Activated CD4-positive, alpha-beta T cell treated with anti-CD3 and anti-CD28 coated beads, Interleukin-2, amount 50 U/mL, for 24 hours (primary cell): ENCODE measurements around the gene KIF15.

Source experiments
- DNase-seq, 2 donors: peaks; one replicate each; pipeline ENCODE4 v3.0.0-alpha.2; 2020; ENCODE audit warnings: low read depth in 1 of 2, low spot score in 1 of 2

The KIF15 gene, protein sequence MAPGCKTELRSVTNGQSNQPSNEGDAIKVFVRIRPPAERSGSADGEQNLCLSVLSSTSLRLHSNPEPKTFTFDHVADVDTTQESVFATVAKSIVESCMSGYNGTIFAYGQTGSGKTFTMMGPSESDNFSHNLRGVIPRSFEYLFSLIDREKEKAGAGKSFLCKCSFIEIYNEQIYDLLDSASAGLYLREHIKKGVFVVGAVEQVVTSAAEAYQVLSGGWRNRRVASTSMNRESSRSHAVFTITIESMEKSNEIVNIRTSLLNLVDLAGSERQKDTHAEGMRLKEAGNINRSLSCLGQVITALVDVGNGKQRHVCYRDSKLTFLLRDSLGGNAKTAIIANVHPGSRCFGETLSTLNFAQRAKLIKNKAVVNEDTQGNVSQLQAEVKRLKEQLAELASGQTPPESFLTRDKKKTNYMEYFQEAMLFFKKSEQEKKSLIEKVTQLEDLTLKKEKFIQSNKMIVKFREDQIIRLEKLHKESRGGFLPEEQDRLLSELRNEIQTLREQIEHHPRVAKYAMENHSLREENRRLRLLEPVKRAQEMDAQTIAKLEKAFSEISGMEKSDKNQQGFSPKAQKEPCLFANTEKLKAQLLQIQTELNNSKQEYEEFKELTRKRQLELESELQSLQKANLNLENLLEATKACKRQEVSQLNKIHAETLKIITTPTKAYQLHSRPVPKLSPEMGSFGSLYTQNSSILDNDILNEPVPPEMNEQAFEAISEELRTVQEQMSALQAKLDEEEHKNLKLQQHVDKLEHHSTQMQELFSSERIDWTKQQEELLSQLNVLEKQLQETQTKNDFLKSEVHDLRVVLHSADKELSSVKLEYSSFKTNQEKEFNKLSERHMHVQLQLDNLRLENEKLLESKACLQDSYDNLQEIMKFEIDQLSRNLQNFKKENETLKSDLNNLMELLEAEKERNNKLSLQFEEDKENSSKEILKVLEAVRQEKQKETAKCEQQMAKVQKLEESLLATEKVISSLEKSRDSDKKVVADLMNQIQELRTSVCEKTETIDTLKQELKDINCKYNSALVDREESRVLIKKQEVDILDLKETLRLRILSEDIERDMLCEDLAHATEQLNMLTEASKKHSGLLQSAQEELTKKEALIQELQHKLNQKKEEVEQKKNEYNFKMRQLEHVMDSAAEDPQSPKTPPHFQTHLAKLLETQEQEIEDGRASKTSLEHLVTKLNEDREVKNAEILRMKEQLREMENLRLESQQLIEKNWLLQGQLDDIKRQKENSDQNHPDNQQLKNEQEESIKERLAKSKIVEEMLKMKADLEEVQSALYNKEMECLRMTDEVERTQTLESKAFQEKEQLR (N-terminal part only)

DNA sequence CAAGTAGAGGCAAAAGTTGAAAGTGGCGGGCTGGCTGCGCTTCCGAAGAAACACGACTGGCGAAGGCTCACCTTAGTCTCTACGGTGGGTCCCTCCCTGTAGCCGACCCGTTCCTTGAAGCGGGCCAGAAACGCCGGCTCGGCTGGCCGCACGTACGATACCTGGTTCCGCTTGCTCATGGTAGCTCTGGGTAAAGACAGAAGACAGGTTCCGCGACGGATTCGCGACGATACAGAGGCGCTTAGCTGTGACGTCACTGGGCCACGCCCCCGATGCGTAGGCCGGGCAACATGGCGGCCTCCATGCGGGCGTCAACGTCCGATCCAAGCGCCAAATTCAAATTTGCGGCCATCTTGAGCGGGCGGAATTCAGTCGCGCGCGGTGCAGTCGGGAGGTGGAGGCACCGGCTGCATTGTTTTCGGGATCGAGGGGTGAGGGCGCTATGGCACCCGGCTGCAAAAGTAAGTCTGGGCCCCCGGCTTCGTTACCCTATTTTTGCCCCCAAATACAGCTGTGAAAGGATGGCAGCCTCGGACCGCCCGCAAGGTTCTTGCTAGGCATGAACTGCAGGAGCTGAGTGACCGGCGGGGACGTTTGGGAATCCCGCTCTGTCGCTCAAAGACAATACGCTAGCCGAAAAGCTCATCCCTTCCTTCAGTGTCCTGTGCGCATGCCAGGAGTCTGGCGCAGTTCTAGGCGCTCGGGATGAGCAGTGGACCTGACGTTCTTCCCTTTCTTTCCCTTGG lies at the start of gene KIF15, which contains the start of gene KIAA1143:
TSS of gene KIF15 (plus strand) at position 371 of the 746 bp plus-strand sequence. CDS start at position 443, 72 bp downstream.
TSS of gene KIAA1143 (minus strand) at position 196 of the 746 bp plus-strand sequence. CDS start at position 179, 17 bp downstream.
- peak; percentile 97 to 99 for DNase-seq

DNA sequence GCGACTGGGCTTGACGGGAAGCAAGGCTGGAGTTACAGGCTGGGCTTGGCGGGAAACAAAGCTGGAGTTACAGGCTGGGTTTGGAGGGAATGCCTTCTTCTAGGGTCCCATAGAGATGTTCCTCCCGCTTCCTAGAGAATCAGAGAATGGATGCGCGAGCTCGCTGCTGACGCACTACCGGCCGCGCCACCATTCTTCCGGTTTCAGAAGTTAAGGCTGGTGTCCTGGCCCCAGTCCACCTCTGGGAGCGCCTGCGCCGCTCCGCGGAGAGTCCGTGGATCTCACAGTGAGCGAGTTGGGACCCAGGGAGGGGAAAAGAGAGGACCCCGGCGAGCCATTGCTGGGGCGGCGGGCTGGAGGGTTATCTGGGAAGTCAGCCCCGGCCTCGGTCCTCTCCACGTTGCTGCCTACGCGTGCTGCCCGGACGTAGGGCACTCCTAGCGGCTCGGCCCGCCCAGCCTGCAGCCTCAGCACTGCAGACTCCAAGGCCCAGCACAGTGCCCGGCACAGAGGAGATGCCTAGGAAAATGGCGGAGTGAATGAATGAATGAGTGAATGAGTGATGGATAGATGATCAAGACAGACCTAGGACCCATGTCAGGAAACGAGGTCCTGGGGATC lies 49.0 kb upstream of the KIF15 start, which contains the start of gene ZNF502:
TSS of gene ZNF502 (plus strand) at position 206 of the 621 bp plus-strand sequence. CDS start 7,602 bp downstream, outside the sequence.
- peak; percentile 21 to 63 for DNase-seq

DNA sequence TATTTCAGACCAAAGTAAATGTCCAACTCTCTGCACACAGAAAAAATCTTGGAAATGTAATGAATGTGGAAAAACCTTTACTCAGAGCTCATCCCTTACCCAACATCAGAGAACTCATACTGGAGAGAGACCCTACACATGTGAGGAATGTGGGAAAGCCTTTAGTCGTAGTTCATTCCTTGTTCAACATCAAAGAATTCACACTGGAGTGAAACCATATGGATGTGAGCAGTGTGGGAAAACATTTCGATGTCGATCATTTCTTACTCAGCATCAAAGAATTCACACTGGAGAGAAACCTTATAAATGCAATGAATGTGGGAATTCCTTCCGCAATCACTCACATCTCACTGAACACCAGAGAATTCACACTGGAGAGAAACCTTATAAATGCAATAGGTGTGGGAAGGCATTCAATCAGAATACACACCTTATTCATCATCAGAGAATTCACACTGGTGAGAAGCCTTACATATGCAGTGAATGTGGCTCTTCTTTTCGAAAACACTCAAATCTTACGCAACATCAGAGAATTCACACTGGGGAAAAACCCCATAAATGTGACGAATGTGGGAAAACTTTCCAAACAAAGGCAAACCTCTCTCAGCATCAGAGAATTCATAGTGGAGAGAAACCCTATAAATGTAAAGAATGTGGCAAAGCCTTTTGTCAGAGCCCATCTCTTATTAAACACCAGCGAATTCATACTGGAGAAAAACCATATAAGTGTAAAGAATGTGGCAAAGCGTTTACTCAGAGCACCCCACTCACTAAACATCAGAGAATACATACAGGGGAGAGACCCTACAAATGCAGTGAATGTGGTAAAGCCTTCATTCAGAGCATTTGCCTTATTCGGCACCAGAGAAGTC lies 40.1 kb upstream of the KIF15 start:
- DNase-seq = no peak

DNA sequence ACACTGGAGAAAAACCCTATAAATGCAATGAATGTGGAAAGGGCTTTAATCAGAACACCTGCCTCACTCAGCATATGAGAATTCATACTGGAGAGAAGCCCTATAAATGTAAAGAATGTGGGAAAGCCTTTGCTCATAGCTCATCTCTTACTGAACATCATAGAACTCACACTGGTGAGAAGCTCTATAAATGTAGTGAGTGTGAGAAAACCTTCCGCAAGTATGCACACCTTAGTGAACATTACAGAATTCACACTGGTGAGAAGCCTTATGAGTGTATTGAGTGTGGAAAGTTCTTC lies 39.5 kb upstream of the KIF15 start:
- DNase-seq = no peak

DNA sequence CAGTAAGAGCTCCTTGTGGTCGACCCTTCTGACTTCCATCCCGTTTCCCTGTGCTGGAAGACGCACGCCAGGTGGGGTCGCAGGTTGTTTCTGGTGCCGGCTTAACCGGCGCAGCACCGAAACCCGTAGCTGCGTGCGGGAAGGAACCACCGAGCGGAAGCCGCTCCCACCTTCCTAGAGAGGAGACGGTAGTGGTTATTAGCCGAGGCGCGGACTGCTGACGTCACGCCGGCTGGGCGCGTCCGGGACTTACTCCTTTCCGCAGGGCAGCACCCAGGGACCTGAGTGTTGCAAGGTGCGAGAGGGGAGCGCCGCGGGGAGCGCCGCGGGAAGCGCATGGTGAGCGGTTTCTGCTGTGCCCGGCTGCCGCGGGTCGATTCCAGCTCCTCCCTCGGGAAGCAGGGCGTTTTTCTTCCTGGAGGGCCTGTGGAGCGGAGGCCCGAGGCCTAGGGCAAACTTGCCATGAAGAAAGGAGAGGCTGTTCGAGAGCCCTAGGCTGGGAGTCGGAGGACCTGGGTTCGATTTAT lies 32.1 kb upstream of the KIF15 start, which contains the start of gene ZNF501:
TSS of gene ZNF501 (plus strand) at position 252 of the 527 bp plus-strand sequence. CDS start 4,787 bp downstream, outside the sequence.
- peak; percentile 67 to 87 for DNase-seq

DNA sequence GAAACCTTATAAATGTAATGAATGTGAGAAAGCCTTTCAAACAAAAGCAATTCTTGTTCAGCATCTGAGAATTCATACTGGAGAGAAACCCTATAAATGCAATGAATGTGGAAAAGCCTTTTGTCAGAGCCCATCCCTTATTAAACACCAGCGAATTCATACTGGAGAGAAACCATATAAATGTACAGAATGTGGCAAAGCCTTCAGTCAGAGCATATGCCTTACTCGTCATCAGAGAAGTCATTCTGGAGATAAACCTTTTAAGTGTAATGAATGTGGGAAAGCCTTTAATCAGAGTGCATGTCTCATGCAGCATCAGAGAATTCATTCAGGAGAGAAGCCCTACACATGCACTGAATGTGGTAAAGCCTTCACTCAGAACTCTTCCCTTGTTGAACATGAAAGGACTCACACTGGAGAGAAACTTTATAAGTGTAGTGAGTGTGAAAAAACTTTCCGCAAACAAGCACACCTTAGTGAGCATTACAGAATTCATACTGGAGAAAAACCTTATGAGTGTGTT lies 26.9 kb upstream of the KIF15 start:
- no peak for DNase-seq

DNA sequence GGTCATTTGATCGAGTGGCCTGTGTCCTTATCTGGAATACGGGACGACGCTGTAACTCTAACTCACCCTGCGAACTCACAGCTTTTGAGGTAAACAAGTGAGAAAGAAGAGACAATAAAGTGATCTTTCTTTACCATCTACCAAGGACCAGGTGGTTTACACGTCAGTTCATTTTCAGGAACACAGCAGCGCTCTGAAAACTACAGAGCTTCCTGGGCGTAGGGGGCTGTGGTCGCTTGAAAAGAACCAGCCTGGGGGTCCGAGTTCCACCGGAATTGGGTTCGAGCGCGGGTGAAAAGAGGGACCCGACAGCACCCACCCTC lies 532 bp upstream of the KIF15 start:
- no peak for DNase-seq

DNA sequence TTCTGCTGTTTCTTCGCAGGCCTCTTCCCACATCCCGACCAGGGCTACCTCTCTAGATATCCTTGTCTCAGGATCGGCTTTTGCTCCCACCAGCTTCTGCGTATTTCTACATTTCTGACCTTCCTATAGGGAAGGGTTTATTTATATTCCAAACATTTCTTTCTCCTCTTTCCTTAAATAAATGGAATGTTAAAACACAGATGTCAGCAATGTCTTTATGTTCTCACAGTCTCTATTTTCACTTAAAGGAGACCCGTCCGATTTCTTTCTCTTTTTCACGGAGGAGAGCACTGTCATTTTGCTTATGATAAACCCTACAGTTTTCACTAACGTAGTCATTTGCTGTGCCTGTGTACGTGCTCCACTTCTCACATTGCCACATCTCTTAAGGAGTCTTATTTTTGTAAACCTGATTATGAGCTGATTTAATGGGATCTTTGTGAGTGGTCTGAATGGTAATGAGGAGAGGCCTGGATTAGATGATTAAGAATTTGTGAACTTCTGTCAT lies 630 bp downstream of the KIF15 start:
- no peak for DNase-seq

DNA sequence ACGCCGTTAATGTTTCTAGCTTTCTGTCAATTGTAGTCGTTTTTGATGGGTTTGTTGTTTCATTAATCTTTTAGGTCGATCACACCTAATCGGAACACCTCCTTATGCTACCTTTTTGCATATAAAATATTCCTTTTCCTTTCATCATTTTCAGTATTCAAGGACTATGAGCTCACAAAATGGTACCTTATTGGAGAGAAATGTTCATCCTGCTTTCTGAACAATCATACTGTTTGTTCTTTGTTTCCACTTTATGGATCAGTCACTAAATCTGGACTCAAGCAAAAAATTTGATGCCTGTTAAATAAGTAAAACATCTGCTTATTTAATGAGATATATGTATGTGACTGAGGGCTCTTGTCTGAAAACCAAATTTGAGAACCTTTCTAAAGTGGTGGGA lies 1.1 kb downstream of the KIF15 start:
- no peak for DNase-seq

DNA sequence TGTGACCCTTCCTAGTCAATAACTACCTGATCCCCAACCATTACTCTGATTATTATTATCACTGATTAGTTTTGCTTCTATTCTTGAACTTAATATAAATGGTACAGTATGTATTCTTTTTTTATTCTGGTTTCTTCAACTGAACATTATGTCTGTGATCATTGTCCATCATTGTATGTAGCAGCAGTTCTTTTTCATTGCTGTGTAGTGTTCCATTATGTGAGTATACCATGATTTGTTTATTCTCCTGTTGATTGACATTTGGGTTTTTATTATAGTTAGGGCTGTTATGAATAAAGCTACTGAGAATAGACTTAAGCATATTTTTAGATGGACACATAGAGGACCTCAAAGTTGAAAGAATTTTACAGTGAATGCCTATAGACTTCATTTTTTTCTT lies 2.7 kb downstream of the KIF15 start:
- no peak for DNase-seq

DNA sequence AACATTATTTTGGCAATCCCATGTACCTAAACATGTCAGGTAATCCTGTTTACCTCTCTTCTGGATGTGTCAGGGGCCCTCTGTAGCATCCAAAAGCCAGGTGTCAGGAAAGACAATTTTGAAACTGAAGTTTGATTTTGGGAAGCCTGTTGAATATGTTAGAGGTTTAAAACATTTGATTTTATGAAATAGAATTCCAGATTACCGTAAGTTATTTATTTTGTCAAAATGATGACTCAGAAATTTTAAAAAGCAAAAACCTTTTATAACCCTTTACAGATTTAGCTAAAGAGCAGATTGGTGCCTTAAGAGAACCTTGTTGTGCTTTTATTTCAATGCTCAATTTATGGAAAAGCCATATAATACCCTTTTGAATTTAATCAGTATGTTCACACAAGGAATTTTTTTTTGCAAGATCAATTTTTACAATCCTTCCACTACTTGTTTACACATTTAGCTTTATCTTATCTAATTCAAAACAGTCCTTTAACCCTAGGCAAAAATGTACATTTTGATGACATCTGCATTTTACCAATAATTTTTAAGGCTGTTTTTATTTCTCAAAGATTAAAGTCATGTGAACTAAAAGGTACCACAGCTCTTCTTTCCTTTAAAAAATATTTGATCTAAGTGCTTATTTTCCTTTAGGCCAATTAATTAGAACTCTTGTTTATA lies 10.0 kb downstream of the KIF15 start:
- no peak for DNase-seq

DNA sequence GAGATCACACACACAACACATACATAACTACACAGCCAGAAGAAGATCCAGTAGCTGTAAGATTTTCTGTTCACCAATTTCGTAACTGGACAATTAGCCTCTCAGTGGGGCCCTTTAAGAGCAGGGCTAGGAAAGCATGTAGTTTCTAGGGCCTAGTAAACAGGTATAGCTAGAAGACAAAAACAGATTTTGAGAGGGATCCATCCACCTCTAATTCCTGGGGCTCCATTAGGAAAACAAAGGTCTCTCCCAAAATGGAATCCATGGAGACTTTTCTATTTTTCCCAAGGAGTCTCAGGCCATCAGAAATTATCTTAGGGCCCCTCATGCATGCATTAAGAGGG lies 10.5 kb downstream of the KIF15 start:
- no peak for DNase-seq

DNA sequence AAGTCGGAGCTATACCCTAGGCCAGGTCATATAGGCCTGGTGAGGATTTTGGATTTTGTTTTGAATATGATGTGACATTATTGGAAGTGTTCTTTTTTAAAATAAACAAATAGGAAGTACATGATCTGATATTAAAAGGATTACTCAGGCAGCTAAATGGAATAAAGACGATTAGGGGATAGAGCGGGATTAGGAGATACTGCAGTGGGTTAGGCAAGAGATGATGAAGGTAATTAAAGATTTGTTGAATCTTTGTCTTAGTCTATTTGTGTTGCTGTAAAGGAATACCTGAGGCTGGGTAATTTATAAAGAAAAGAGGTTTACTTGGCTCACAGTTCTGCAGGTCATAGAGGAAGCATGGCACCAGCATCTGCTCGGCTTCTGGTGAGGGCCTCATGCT lies 21.3 kb downstream of the KIF15 start:
- DNase-seq = no peak

DNA sequence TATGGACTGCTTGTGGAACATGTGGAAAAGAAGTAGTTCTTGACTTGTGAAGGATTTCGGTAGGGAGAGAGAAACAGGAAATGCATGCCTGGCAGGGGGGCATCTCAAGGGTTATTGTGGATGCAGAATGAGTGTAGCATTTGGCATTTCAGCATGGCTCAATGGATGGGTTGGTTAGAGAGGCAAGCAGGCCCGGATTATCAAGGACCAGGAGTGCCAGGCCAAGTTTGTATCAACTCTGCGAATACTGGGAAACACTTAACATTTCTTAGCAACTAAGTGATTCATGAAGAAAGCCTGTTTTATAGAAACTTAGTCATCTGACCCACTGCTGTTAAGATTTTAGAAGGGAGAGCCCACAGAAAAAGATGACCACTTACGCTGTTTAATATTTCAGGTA lies 33.6 kb downstream of the KIF15 start:
- no peak for DNase-seq

DNA sequence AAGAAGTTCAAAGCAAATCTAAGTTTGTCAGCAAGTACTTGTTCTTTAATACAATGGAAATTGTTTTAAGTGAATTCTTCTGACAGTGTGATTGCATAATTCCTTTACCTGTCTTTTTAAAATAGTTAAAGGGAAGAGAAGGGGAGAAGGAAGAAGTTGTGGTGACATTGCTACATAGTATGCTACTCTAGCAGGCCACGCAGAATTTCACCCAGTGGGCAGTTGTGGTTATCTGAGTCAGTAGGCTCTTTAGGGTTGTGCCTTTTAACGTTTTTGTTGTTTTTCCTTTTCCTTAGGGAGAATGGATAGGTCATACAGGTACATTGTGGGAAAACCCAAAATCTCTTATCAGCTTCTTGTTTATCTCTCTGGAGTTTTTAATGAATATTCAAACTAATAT lies 40.4 kb downstream of the KIF15 start:
- DNase-seq = no peak

DNA sequence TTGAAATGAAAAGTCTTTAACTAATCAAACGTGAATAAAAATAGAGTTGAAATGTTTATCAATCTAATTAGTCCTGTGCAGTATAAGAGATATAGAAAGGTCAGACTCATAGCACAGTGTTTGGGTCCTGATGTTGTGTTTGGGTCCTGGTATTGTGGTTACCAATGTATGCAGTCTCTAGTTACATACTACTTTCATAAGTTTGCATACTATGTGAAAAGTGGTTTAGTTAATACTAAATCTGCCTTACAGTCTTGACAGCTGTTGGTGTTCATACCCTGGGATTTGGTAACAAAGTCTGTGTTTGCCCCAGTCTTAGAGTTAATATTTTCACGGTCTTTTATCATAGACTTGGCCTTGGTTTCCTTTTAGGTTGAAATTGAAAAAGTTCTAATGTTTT lies 41.7 kb downstream of the KIF15 start:
- DNase-seq = no peak

DNA sequence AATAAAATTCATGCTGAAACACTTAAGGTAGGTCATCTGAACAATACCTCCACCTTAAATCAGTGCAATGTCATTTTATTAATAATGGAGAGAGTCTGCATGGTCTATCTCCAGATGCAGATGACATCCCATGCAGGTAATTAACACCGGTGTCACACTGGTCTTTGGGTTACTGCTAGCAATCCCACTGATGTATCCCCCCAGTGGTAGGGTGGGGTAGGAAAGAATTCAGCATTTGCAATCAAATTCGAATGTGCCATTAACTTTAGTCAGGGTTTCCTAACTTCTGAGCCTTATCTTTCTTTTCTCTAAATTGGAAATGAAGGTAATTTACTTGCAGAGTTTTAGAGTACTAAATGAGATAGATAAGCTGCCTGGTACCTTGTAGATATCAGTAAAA lies 44.4 kb downstream of the KIF15 start:
- no peak for DNase-seq

DNA sequence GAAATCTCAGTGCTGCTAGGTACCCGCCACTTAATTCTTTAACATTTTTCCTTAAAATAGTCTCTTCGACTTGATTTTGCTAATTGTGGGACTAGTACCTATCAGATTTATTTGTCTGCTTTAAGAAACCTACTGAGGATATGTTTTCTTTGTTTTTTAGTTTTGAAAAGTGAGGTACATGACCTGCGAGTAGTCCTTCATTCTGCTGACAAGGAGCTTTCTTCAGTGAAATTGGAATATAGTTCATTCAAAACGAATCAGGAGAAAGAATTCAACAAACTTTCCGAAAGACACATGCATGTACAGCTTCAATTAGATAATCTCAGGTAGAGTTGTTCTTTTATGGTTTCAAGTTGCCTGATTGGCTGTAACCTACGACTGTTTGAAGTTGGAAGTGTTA lies 53.2 kb downstream of the KIF15 start:
- no peak for DNase-seq
